ENCODE results near the gene PRDX6.

- TF ChIP-seq, protein P1, sequence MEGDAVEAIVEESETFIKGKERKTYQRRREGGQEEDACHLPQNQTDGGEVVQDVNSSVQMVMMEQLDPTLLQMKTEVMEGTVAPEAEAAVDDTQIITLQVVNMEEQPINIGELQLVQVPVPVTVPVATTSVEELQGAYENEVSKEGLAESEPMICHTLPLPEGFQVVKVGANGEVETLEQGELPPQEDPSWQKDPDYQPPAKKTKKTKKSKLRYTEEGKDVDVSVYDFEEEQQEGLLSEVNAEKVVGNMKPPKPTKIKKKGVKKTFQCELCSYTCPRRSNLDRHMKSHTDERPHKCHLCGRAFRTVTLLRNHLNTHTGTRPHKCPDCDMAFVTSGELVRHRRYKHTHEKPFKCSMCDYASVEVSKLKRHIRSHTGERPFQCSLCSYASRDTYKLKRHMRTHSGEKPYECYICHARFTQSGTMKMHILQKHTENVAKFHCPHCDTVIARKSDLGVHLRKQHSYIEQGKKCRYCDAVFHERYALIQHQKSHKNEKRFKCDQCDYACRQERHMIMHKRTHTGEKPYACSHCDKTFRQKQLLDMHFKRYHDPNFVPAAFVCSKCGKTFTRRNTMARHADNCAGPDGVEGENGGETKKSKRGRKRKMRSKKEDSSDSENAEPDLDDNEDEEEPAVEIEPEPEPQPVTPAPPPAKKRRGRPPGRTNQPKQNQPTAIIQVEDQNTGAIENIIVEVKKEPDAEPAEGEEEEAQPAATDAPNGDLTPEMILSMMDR (IDR thresholded peaks at IDR 0.05): no peak
- no peak for TF ChIP-seq POLR2A (IDR thresholded peaks at IDR 0.05)
Observed at GRCh38 chr1:173432331-173432730, 44.8 kb upstream of the PRDX6 start.

All from prostate gland (tissue), 2 donors.